ENCODE data around the gene GPR153. TPM values are rescaled to one million over a fixed set of nuclear protein-coding genes. Genes with fewer than 3 reads are reported as not detected.

Gene GPR153
- total RNA-seq, 5 donors from 2014 or later (not counting 1 experiment from before 2014, with no cell fraction given) = 0.35 to 2.7 (median 0.72) TPM

DNA sequence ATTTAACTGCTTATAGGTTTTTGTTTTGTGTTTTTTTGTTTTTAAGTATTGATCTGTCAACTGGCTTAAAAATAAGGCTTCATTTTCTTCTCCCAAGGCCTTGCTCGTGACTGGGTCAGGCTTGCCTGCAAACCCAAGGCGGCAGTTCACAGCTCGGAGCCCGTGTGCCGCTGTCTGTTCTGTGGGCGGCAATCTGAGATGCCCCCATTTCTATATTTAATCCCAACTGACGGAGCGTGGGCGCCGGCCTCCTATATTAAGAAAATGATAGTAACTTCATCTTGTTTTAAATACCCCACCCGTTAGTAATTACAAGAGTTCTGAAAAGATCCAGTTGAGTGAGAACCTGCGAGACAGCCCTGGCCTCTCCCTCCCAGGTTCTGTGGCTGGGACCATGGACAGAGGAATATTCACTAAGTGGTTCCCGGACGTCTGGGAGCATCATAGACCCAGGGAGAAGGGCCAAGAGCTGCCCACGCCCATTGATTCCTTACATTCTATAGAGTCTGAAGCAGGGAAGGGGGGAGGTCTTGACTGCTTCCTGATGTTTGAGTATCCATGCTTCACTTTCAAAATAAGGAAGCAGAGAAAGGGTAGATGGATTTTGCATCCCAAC lies 42.6 kb upstream of the GPR153 start:
- Mint-ChIP-seq H3K36me3 (peaks cover 22% of the 10 kb centered on the region), H3K4me3 (no peak overlapping the region), H3K27me3 (no peaks in the 10 kb centered on the region), H3K9me3 (no peaks in the 10 kb centered on the region), H3K4me1 (no peaks in the 10 kb centered on the region), H3K27ac (no peak overlapping the region)
- 92% methylated on average over 6 of the region's 15 CpGs for WGBS (ENCODE audit: insufficient coverage)
- Histone ChIP-seq H3K9me3 (no peaks in the 10 kb centered on the region), H3K4me3 (ENCODE audit: control insufficient read depth in 1 of 2, extremely low read depth in 1 of 2, low read length in 1 of 2) (no peak overlapping the region), H3K27ac (ENCODE audit: low read length) (no peak overlapping the region), H3K4me1 (ENCODE audit: control insufficient read depth in 1 of 2, extremely low read depth in 1 of 2, insufficient read depth in 2 of 2, low read length in 2 of 2) (no peaks in the 10 kb centered on the region), H3K27me3 (replicated peaks in 1 of 2; ENCODE audit: control insufficient read depth in 2 of 2, extremely low read depth in 1 of 2, insufficient read depth in 2 of 2, low read length in 1 of 2) (no peaks in the 10 kb centered on the region), H3K36me3 (ENCODE audit: control insufficient read depth in 2 of 2, extremely low read depth in 1 of 2, insufficient read depth in 1 of 2, low read length in 1 of 2) (no peaks in the 10 kb centered on the region)
- DNase-seq (no peak), ATAC-seq (replicated peaks in 1 of 4) (no peak)
- ChIA-PET POLR2A (no interaction called here), CTCF (no interaction called here)

DNA sequence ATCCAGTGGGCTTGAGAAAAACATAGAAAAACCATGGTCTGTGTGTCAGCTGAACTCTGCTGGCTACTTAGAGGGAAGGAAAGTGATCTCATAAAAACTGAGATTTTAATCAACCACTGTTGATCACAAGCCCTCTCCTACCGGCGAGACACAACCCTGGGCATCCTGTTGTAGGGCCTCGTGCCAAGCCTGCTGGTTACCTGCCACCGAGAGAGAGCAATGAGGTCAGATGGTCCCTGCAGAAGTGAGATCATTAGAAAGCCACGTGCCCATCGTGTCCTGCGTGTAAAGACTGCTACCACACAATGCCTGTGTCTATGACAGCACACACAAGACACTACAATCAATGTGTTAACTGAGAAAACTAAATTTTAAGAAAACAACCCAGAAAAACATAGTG lies 41.7 kb upstream of the GPR153 start:
- H3K4me1 Mint-ChIP-seq = no peaks in the 10 kb centered on the region
- ChIA-PET CTCF (no interaction called here), POLR2A (no interaction called here)
- Histone ChIP-seq H3K27me3 (replicated peaks in 1 of 2; ENCODE audit: control insufficient read depth in 2 of 2, extremely low read depth in 1 of 2, insufficient read depth in 2 of 2, low read length in 1 of 2) (no peaks in the 10 kb centered on the region), H3K27ac (ENCODE audit: low read length) (no peak overlapping the region), H3K4me1 (ENCODE audit: control insufficient read depth in 1 of 2, extremely low read depth in 1 of 2, insufficient read depth in 2 of 2, low read length in 2 of 2) (no peaks in the 10 kb centered on the region), H3K36me3 (ENCODE audit: control insufficient read depth in 2 of 2, extremely low read depth in 1 of 2, insufficient read depth in 1 of 2, low read length in 1 of 2) (no peaks in the 10 kb centered on the region), H3K4me3 (ENCODE audit: control insufficient read depth in 1 of 2, extremely low read depth in 1 of 2, low read length in 1 of 2) (no peak overlapping the region), H3K9me3 (no peaks in the 10 kb centered on the region)
- H3K9me3 Mint-ChIP-seq = no peaks in the 10 kb centered on the region
- WGBS (ENCODE audit: insufficient coverage) = 90% methylated on average over 7 of the region's 7 CpGs
- DNase-seq (no peak), ATAC-seq (replicated peaks in 1 of 4) (no peak)
- H3K36me3 Mint-ChIP-seq = peaks cover 22% of the 10 kb centered on the region
- no peak overlapping the region for H3K27ac Mint-ChIP-seq
- no peaks in the 10 kb centered on the region for H3K27me3 Mint-ChIP-seq
- no peak overlapping the region for H3K4me3 Mint-ChIP-seq

DNA sequence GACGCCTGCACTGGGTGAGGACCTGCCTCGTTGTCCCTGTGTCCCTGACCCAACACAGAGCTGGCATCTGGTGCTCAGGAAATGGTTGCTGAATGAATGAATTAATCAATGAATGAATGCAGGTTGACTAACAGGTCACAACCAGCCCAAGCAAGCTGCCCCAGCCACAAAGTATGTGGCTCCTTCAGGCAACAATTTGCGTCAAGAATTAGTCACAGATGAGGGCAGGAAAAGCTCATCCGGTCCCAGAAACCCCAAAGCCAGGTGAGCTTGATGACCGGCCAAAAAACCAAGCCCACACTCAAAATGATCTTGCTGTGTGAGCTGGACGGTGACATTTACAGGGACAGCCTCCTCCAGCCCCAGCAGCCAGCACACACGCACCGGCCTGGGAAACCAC lies 40.6 kb upstream of the GPR153 start:
- POLR2A ChIA-PET = no interaction called here

DNA sequence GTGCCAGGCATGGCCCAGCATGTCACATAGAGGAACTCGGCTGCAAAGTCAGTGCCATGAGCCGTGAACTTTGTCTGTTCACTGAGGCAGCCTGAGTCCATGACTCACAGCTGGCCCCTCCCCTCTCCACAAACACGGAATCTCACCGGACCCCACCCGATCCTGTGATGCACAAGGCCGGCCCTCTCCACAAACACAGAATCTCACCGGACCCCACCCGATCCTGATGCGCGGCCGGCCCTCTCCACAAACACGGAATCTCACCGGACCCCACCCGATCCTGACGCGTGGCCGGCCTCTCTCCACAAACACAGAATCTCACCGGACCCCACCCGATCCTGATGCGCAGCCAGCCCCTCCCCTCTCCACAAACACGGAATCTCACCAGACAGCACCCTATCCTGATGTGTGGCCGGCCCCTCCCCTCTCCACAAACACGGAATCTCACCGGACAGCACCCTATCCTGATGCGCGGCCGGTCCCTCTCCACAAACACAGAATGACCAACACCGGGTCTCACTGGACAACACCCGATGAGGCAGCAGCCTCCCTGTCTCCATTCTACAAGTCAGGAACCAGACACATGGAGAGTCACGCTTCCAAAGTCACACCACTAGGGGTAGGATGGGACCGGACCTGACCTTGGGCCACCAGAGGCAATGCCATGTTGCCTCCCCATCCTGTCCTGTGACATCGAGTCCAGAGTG lies 39.6 kb upstream of the GPR153 start:
- no peak overlapping the region for H3K4me3 ChIP-seq (ENCODE audit: control insufficient read depth in 1 of 2, extremely low read depth in 1 of 2, low read length in 1 of 2)
- H3K27ac ChIP-seq (ENCODE audit: low read length) = no peak overlapping the region
- H3K4me1 ChIP-seq (ENCODE audit: control insufficient read depth in 1 of 2, extremely low read depth in 1 of 2, insufficient read depth in 2 of 2, low read length in 2 of 2) = peaks cover 0 to 3% of the 10 kb centered on the region in 2 experiments
- ATAC-seq (replicated peaks in 1 of 4) = no peak
- H3K4me3 Mint-ChIP-seq = no peak overlapping the region
- no peak for DNase-seq
- POLR2A ChIA-PET = no interaction called here
- H3K27me3 ChIP-seq (replicated peaks in 1 of 2; ENCODE audit: control insufficient read depth in 2 of 2, extremely low read depth in 1 of 2, insufficient read depth in 2 of 2, low read length in 1 of 2) = no peaks in the 10 kb centered on the region
- no peaks in the 10 kb centered on the region for H3K27me3 Mint-ChIP-seq
- H3K36me3 Mint-ChIP-seq = peaks cover 15% of the 10 kb centered on the region
- CTCF ChIA-PET = no interaction called here
- no peaks in the 10 kb centered on the region for H3K9me3 Mint-ChIP-seq
- H3K36me3 ChIP-seq (ENCODE audit: control insufficient read depth in 2 of 2, extremely low read depth in 1 of 2, insufficient read depth in 1 of 2, low read length in 1 of 2) = no peaks in the 10 kb centered on the region
- peaks cover 0 to under 1% (median 0%) of the 10 kb centered on the region in 3 donors for H3K4me1 Mint-ChIP-seq
- 95% methylated on average over 24 of the region's 32 CpGs for WGBS (ENCODE audit: insufficient coverage)
- no peaks in the 10 kb centered on the region for H3K9me3 ChIP-seq
- no peak overlapping the region for H3K27ac Mint-ChIP-seq

More for the DNA sequence above, 40.6 kb upstream of the GPR153 start:
- H3K36me3 ChIP-seq (ENCODE audit: control insufficient read depth in 2 of 2, extremely low read depth in 1 of 2, insufficient read depth in 1 of 2, low read length in 1 of 2) = no peaks in the 10 kb centered on the region
- H3K4me3 ChIP-seq (ENCODE audit: control insufficient read depth in 1 of 2, extremely low read depth in 1 of 2, low read length in 1 of 2) = no peak overlapping the region
- H3K4me1 ChIP-seq (ENCODE audit: control insufficient read depth in 1 of 2, extremely low read depth in 1 of 2, insufficient read depth in 2 of 2, low read length in 2 of 2) = no peaks in the 10 kb centered on the region
- H3K27ac ChIP-seq (ENCODE audit: low read length) = no peak overlapping the region
- Mint-ChIP-seq H3K9me3 (no peaks in the 10 kb centered on the region), H3K27me3 (no peaks in the 10 kb centered on the region), H3K36me3 (peaks cover 17% of the 10 kb centered on the region), H3K4me3 (no peak overlapping the region), H3K27ac (no peak overlapping the region), H3K4me1 (no peaks in the 10 kb centered on the region)
- H3K27me3 ChIP-seq (replicated peaks in 1 of 2; ENCODE audit: control insufficient read depth in 2 of 2, extremely low read depth in 1 of 2, insufficient read depth in 2 of 2, low read length in 1 of 2) = no peaks in the 10 kb centered on the region
- ATAC-seq (replicated peaks in 1 of 4) = no peak
- 93% methylated on average over 4 of the region's 8 CpGs for WGBS (ENCODE audit: insufficient coverage)
- CTCF ChIA-PET = no interaction called here
- DNase-seq = no peak
- no peaks in the 10 kb centered on the region for H3K9me3 ChIP-seq

DNA sequence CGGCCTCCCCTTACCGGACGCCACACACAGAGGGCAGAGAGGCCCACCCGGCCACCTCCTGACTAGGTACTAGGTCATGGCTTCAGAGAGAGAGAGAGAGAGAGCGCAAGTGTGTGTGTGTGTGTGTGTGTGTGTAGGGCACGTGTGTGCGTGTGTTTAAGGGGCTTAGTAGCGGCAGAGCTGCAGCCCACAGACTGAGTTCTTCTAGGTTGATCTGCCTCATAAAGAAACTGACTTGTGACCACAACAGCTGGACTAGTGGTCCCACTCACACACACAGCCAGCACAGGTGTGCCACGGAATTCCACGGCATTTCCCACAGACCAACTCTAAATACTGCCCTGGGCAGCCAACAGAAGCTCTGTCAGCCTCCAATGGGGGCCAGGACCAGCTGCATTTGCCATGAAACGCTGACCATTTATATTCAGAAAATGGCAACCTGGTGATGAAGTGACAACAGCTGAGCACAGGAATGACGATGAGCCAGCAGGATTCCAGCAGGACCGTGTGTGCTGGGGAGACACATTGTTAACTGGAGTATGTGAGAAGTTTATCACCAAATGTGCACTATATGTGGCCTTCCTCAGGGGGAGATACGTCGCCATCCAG lies 38.8 kb upstream of the GPR153 start:
- no peak overlapping the region for H3K4me3 ChIP-seq (ENCODE audit: control insufficient read depth in 1 of 2, extremely low read depth in 1 of 2, low read length in 1 of 2)
- Mint-ChIP-seq H3K4me1 (peaks cover 0 to 8% (median 0%) of the 10 kb centered on the region in 3 donors), H3K27ac (no peak overlapping the region), H3K9me3 (no peaks in the 10 kb centered on the region), H3K36me3 (peaks cover 17% of the 10 kb centered on the region), H3K4me3 (no peak overlapping the region), H3K27me3 (no peaks in the 10 kb centered on the region)
- H3K4me1 ChIP-seq (ENCODE audit: control insufficient read depth in 1 of 2, extremely low read depth in 1 of 2, insufficient read depth in 2 of 2, low read length in 2 of 2) = peaks cover 0 to 11% of the 10 kb centered on the region in 2 experiments
- ATAC-seq (replicated peaks in 1 of 4) (no peak), DNase-seq (no peak)
- no peaks in the 10 kb centered on the region for H3K36me3 ChIP-seq (ENCODE audit: control insufficient read depth in 2 of 2, extremely low read depth in 1 of 2, insufficient read depth in 1 of 2, low read length in 1 of 2)
- no peaks in the 10 kb centered on the region for H3K27me3 ChIP-seq (replicated peaks in 1 of 2; ENCODE audit: control insufficient read depth in 2 of 2, extremely low read depth in 1 of 2, insufficient read depth in 2 of 2, low read length in 1 of 2)
- H3K9me3 ChIP-seq = no peaks in the 10 kb centered on the region
- WGBS (ENCODE audit: insufficient coverage) = 91% methylated on average over 7 of the region's 15 CpGs
- POLR2A ChIA-PET = no interaction called here
- no peak overlapping the region for H3K27ac ChIP-seq (ENCODE audit: low read length)
- CTCF ChIA-PET = no interaction called here

DNA sequence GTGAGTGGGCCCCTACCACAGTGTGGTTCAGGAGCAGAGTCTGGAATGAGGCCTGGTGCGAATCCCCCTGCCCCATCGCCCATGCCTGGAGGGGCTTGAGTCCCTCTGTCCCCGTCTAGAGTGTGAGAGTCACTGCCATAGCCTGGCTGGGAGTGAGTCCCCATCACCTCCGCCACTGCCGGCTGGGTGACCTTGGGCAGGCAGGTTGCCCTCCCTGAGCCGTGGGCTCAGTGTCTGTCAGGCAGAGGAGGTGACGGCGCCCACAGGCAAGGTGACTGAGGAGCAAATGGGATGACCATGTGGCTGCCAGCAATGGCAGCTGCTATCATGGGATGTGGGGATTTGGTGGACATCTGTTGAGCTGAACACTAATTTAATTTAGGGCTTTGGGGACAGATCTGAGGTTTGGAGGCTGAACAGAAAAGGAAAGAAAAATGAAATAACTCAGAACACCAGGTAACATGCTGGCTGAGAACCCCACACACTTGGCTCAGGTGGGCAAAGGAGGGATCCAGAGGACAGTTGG lies 38.1 kb upstream of the GPR153 start:
- H3K27me3 ChIP-seq (replicated peaks in 1 of 2; ENCODE audit: control insufficient read depth in 2 of 2, extremely low read depth in 1 of 2, insufficient read depth in 2 of 2, low read length in 1 of 2) = no peaks in the 10 kb centered on the region
- 98% methylated on average over 6 of the region's 8 CpGs for WGBS (ENCODE audit: insufficient coverage)
- ChIA-PET POLR2A (no interaction called here), CTCF (no interaction called here)
- H3K4me1 Mint-ChIP-seq = peaks cover 0 to 11% (median 0%) of the 10 kb centered on the region in 3 donors
- no peak overlapping the region for H3K27ac Mint-ChIP-seq
- DNase-seq = no peak
- no peaks in the 10 kb centered on the region for H3K9me3 Mint-ChIP-seq
- no peak overlapping the region for H3K4me3 Mint-ChIP-seq
- H3K36me3 ChIP-seq (ENCODE audit: control insufficient read depth in 2 of 2, extremely low read depth in 1 of 2, insufficient read depth in 1 of 2, low read length in 1 of 2) = peaks cover 0 to under 1% of the 10 kb centered on the region in 2 donors
- ATAC-seq (replicated peaks in 1 of 4) = no peak
- peaks cover 21% of the 10 kb centered on the region for H3K36me3 Mint-ChIP-seq
- peaks cover 0 to 18% of the 10 kb centered on the region in 2 experiments for H3K4me1 ChIP-seq (ENCODE audit: control insufficient read depth in 1 of 2, extremely low read depth in 1 of 2, insufficient read depth in 2 of 2, low read length in 2 of 2)
- H3K4me3 ChIP-seq (ENCODE audit: control insufficient read depth in 1 of 2, extremely low read depth in 1 of 2, low read length in 1 of 2) = no peak overlapping the region
- no peaks in the 10 kb centered on the region for H3K9me3 ChIP-seq
- no peak overlapping the region for H3K27ac ChIP-seq (ENCODE audit: low read length)
- H3K27me3 Mint-ChIP-seq = no peaks in the 10 kb centered on the region

Data from T-cell (primary cell).